Stimulated activated effector memory CD8-positive, alpha-beta T cell treated with anti-CD3 and anti-CD28 coated beads, Interleukin-12 subunit alpha, Interleukin-12 subunit beta, amount 100 ng/mL, for 72 hours (primary cell): ENCODE results near the gene RBBP7.

Experiments used
- ATAC-seq: fragments of 150-1000 bp; cut with Tn5 transposase; 2 replicates; pipeline ENCODE4 v1.10.0; 2021
- DNase-seq, 2 donors: peaks; one replicate each; pipeline ENCODE4 v3.0.0; 2021 to 2022; ENCODE audit warnings: low spot score in 2 of 2
- H3K27ac Mint-ChIP-seq: one replicate; pipeline ENCODE4 v1.8.0; 2022; ENCODE audit warnings: mild to moderate bottlenecking, mixed read lengths
- H3K36me3 Mint-ChIP-seq: one replicate; pipeline ENCODE4 v1.8.0; 2022; ENCODE audit warnings: mild to moderate bottlenecking, mixed read lengths
- H3K4me1 Mint-ChIP-seq: one replicate; pipeline ENCODE4 v1.8.0; 2022; ENCODE audit warnings: mixed read lengths
- H3K4me3 Mint-ChIP-seq: one replicate; pipeline ENCODE4 v1.8.0; 2022; ENCODE audit warnings: mild to moderate bottlenecking, mixed read lengths
- H3K9me3 Mint-ChIP-seq: one replicate; pipeline ENCODE4 v1.8.0; 2022; ENCODE audit warnings: mixed read lengths

RBBP7 gene

GRCh38 chrX:16848541-16848940, 21.6 kb downstream of the RBBP7 start:
- Mint-ChIP-seq H3K4me3 (no peak overlapping the region), H3K4me1 (peaks cover 16% of the 10 kb centered on the region), H3K27ac (no peak overlapping the region), H3K9me3 (no peaks in the 10 kb centered on the region), H3K36me3 (peaks cover 97% of the 10 kb centered on the region)
- DNase-seq (no peak), ATAC-seq (no peak)

- no peaks in the 10 kb centered on the region for H3K4me1 Mint-ChIP-seq
- H3K4me3 Mint-ChIP-seq, result no peak overlapping the region
- H3K27ac Mint-ChIP-seq, result no peak overlapping the region
- ATAC-seq (no peak), DNase-seq (no peak)
- H3K9me3 Mint-ChIP-seq, result no peaks in the 10 kb centered on the region
- H3K36me3 Mint-ChIP-seq, result peaks cover 97% of the 10 kb centered on the region
These were observed 24.5 kb downstream of the RBBP7 start for GRCh38 chrX:16845686-16846085.

- Mint-ChIP-seq H3K4me1 (no peaks in the 10 kb centered on the region), H3K4me3 (no peak overlapping the region), H3K36me3 (peaks cover 84% of the 10 kb centered on the region), H3K27ac (peak overlapping the region; percentile 37), H3K9me3 (no peaks in the 10 kb centered on the region)
- no peak for DNase-seq
- ATAC-seq, result no peak
These were observed 26.8 kb downstream of the RBBP7 start for GRCh38 chrX:16843208-16843909.

GRCh38 chrX:16842684-16843083, 27.5 kb downstream of the RBBP7 start:
- Mint-ChIP-seq H3K36me3 (peaks cover 84% of the 10 kb centered on the region), H3K9me3 (no peaks in the 10 kb centered on the region), H3K4me1 (no peaks in the 10 kb centered on the region), H3K4me3 (no peak overlapping the region), H3K27ac (no peak overlapping the region)
- ATAC-seq (no peak), DNase-seq (no peak)

- DNase-seq, result no peak
- no peak for ATAC-seq
- peaks cover 4% of the 10 kb centered on the region for H3K4me1 Mint-ChIP-seq
- no peaks in the 10 kb centered on the region for H3K9me3 Mint-ChIP-seq
- H3K4me3 Mint-ChIP-seq, result no peak overlapping the region
- no peak overlapping the region for H3K27ac Mint-ChIP-seq
- peaks cover 70% of the 10 kb centered on the region for H3K36me3 Mint-ChIP-seq
These were observed 30.2 kb downstream of the RBBP7 start for GRCh38 chrX:16839852-16840460.

- DNase-seq (no peak), ATAC-seq (no peak)
- Mint-ChIP-seq H3K9me3 (no peaks in the 10 kb centered on the region), H3K4me3 (no peak overlapping the region), H3K4me1 (peaks cover 4% of the 10 kb centered on the region), H3K36me3 (peaks cover 70% of the 10 kb centered on the region), H3K27ac (no peak overlapping the region)
These were observed 30.8 kb downstream of the RBBP7 start for GRCh38 chrX:16839219-16839851.

GRCh38 chrX:16838202-16839066, 31.7 kb downstream of the RBBP7 start:
- Mint-ChIP-seq H3K27ac (peak overlapping the region; percentile 60), H3K36me3 (peaks cover 72% of the 10 kb centered on the region), H3K4me1 (peaks cover 4% of the 10 kb centered on the region), H3K4me3 (no peak overlapping the region), H3K9me3 (no peaks in the 10 kb centered on the region)
- DNase-seq (no peak), ATAC-seq (no peak)

GRCh38 chrX:16836371-16836770, 33.8 kb downstream of the RBBP7 start:
- peaks cover 4% of the 10 kb centered on the region for H3K4me1 Mint-ChIP-seq
- peak overlapping the region; percentile 69 for H3K27ac Mint-ChIP-seq
- no peaks in the 10 kb centered on the region for H3K9me3 Mint-ChIP-seq
- H3K4me3 Mint-ChIP-seq, result no peak overlapping the region
- DNase-seq (no peak), ATAC-seq (peak; percentile 65)
- peaks cover 66% of the 10 kb centered on the region for H3K36me3 Mint-ChIP-seq

- H3K9me3 Mint-ChIP-seq, result no peaks in the 10 kb centered on the region
- H3K4me1 Mint-ChIP-seq, result peaks cover 4% of the 10 kb centered on the region
- ATAC-seq (no peak), DNase-seq (no peak)
- no peak overlapping the region for H3K4me3 Mint-ChIP-seq
- no peak overlapping the region for H3K27ac Mint-ChIP-seq
- peaks cover 68% of the 10 kb centered on the region for H3K36me3 Mint-ChIP-seq
These were observed 35.4 kb downstream of the RBBP7 start for GRCh38 chrX:16834806-16835205.

- Mint-ChIP-seq H3K9me3 (no peaks in the 10 kb centered on the region), H3K4me3 (no peak overlapping the region), H3K36me3 (peaks cover 70% of the 10 kb centered on the region), H3K4me1 (peaks cover 4% of the 10 kb centered on the region), H3K27ac (peak overlapping the region; percentile 54)
- ATAC-seq (no peak), DNase-seq (no peak)
These were observed 37.9 kb downstream of the RBBP7 start for GRCh38 chrX:16832301-16832700.

- ATAC-seq (no peak), DNase-seq (no peak)
- H3K4me3 Mint-ChIP-seq, result no peak overlapping the region
- peaks cover 11% of the 10 kb centered on the region for H3K4me1 Mint-ChIP-seq
- H3K36me3 Mint-ChIP-seq, result peaks cover 63% of the 10 kb centered on the region
- H3K9me3 Mint-ChIP-seq, result no peaks in the 10 kb centered on the region
- no peak overlapping the region for H3K27ac Mint-ChIP-seq
These were observed 41.8 kb downstream of the RBBP7 start for GRCh38 chrX:16828124-16828908.

- ATAC-seq, result no peak
- H3K4me3 Mint-ChIP-seq, result no peak overlapping the region
- H3K9me3 Mint-ChIP-seq, result no peaks in the 10 kb centered on the region
- H3K4me1 Mint-ChIP-seq, result peaks cover 19% of the 10 kb centered on the region
- peaks cover 67% of the 10 kb centered on the region for H3K36me3 Mint-ChIP-seq
- H3K27ac Mint-ChIP-seq, result no peak overlapping the region
- no peak for DNase-seq
These were observed 42.9 kb downstream of the RBBP7 start for GRCh38 chrX:16827225-16827624.

- ATAC-seq (peak; percentile 55), DNase-seq (no peak)
- Mint-ChIP-seq H3K27ac (no peak overlapping the region), H3K4me1 (peaks cover 20% of the 10 kb centered on the region), H3K36me3 (peaks cover 68% of the 10 kb centered on the region), H3K4me3 (no peak overlapping the region), H3K9me3 (no peaks in the 10 kb centered on the region)
These were observed 44.0 kb downstream of the RBBP7 start for GRCh38 chrX:16826207-16826606.

GRCh38 chrX:16825264-16826035, 44.7 kb downstream of the RBBP7 start:
- peaks cover 68% of the 10 kb centered on the region for H3K36me3 Mint-ChIP-seq
- no peak for ATAC-seq
- no peak overlapping the region for H3K27ac Mint-ChIP-seq
- no peak for DNase-seq
- peaks cover 20% of the 10 kb centered on the region for H3K4me1 Mint-ChIP-seq
- H3K9me3 Mint-ChIP-seq, result no peaks in the 10 kb centered on the region
- no peak overlapping the region for H3K4me3 Mint-ChIP-seq
